Colonic mucosa (tissue), 4 donors: Measurements from ENCODE around the gene SWT1. TPM values are rescaled to one million over a fixed set of nuclear protein-coding genes. Genes with fewer than 3 reads are reported as not detected.

ENCODE experiments used
- DNase-seq: peaks from one replicate; pipeline ENCODE4 v3.0.0-alpha.2; 2020
- H3K27ac ChIP-seq: fragments of 200-600 bp; one replicate; pipeline ENCODE4 v1.8.0; 2021
- H3K27me3 ChIP-seq: fragments of 200-600 bp; one replicate; pipeline ENCODE4 v1.8.0; 2021
- H3K36me3 ChIP-seq: fragments of 200-600 bp; one replicate; pipeline ENCODE4 v1.8.0; 2021
- H3K4me1 ChIP-seq: fragments of 200-600 bp; one replicate; pipeline ENCODE4 v1.8.0; 2021; ENCODE audit warnings: mild to moderate bottlenecking
- H3K4me3 ChIP-seq: fragments of 200-600 bp; one replicate; pipeline ENCODE4 v1.8.0; 2021
- H3K9ac ChIP-seq, 2 donors: one replicate each; pipeline ENCODE4 v1.7.0; 2013; ENCODE audit warnings: control low read depth in 2 of 2, low read depth in 2 of 2, low read length in 2 of 2
- H3K9me3 ChIP-seq: fragments of 200-600 bp; one replicate; pipeline ENCODE4 v1.8.0; 2021
- intact Hi-C: fragments of 100-400 bp; cut with DNase I; formaldehyde crosslinking; loops from one replicate; pipeline ENCODE4 v1.14.1; 2022
- total RNA-seq, 2 donors: library from RNA; stranded (reverse); fragmentation: NEBNext Ultra II Directional in 1 of 2; extraction: Animal tissue kit (Norgen Biotek cat#: 25700) in 1 of 2; gene quantifications; one replicate each; pipeline ENCODE4 v1.2.1, GENCODE V29; 2021
- TF ChIP-seq, protein P1 (sequence below): fragments of 200-600 bp; IDR thresholded peaks from one replicate; pipeline ENCODE4 v1.8.0; 2022; ENCODE audit warnings: antibody characterized with exemption, mild to moderate bottlenecking
- donor health status: healthy.
- donor health status: DM: no; HTN: no; CAD: no.
- donor health status: DM: no; HTN: no; CAD: no.

The SWT1 gene
- total RNA-seq, 2 donors from 2014 or later = 3.4 to 5.7 TPM

DNA sequence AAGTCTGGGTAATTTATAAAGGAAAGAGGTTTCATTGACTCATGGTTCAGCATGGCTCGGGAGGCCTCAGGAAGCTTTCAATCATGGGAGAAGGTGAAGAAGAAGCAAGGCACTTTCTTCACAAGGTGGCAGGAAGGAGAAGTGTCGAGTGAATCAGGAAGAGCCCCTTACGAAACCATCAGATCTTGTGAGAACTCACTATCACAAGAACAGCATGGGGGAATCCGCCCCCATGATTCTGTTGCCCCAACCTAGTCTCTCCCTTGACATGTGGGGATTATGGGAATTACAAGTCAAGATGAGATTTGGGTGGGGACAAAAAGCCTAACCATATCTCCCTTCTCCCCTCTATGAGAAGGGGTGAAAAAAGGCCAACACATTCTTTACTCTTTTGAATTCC is 171.3 kb downstream of the SWT1 start:
- no peaks in the 10 kb centered on the region for H3K9me3 ChIP-seq
- H3K9ac ChIP-seq = no peak overlapping the region
- H3K36me3 ChIP-seq = no peaks in the 10 kb centered on the region
- H3K4me1 ChIP-seq = no peaks in the 10 kb centered on the region
- no peak overlapping the region for H3K4me3 ChIP-seq
- H3K27me3 ChIP-seq = no peaks in the 10 kb centered on the region
- TF ChIP-seq, protein P1, sequence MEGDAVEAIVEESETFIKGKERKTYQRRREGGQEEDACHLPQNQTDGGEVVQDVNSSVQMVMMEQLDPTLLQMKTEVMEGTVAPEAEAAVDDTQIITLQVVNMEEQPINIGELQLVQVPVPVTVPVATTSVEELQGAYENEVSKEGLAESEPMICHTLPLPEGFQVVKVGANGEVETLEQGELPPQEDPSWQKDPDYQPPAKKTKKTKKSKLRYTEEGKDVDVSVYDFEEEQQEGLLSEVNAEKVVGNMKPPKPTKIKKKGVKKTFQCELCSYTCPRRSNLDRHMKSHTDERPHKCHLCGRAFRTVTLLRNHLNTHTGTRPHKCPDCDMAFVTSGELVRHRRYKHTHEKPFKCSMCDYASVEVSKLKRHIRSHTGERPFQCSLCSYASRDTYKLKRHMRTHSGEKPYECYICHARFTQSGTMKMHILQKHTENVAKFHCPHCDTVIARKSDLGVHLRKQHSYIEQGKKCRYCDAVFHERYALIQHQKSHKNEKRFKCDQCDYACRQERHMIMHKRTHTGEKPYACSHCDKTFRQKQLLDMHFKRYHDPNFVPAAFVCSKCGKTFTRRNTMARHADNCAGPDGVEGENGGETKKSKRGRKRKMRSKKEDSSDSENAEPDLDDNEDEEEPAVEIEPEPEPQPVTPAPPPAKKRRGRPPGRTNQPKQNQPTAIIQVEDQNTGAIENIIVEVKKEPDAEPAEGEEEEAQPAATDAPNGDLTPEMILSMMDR = no peak
- intact Hi-C loops = no loop called here
- H3K27ac ChIP-seq = no peak overlapping the region
- no peak for DNase-seq

DNA sequence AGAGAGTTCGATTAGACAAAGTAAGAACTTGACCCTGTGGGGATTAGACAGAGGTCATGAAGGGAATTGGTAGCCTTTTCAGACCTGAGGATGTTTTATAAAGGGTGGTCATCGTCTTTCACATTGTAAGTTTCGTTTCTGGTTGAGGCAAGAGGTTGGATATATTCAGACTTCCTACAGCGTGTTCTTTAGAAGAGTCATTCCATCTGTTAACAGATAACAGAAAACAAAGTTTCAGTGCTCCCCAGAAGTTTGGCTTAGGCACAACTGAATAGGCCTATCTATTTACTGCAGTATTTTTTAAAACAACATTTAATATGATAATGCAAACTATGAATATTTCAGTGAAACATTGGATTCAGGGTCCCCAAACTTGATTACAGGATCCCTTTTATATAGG is 177.2 kb downstream of the SWT1 start:
- no peak overlapping the region for H3K27ac ChIP-seq
- no peaks in the 10 kb centered on the region for H3K9me3 ChIP-seq
- TF ChIP-seq, protein P1 = no peak
- intact Hi-C loops = no loop called here
- H3K4me1 ChIP-seq = no peaks in the 10 kb centered on the region
- H3K27me3 ChIP-seq = no peaks in the 10 kb centered on the region
- no peak overlapping the region for H3K4me3 ChIP-seq
- no peak for DNase-seq
- H3K9ac ChIP-seq = no peak overlapping the region
- no peaks in the 10 kb centered on the region for H3K36me3 ChIP-seq

DNA sequence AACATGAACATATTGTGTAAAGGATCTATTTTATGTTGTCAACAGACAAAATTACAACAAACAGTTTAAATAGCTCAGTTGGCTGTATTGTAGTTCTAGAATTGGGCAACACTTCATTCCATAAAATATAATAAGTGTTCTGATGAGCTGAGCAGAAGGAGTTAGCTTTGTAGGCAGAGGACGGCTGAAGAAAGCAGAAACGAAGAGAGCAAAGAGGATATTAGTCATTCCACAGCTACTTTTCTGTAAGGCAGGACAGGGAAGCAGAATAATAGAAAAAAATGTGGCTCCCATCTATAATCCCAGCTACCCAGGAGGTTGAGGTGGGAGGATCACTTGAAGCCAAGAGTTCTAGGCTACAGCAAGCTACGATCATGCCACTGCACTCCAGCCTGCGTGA is 180.3 kb downstream of the SWT1 start:
- no peaks in the 10 kb centered on the region for H3K27me3 ChIP-seq
- H3K4me3 ChIP-seq = no peak overlapping the region
- no peak overlapping the region for H3K27ac ChIP-seq
- TF ChIP-seq, protein P1 = no peak
- DNase-seq = no peak
- intact Hi-C loops = no loop called here
- H3K36me3 ChIP-seq = no peaks in the 10 kb centered on the region
- no peaks in the 10 kb centered on the region for H3K9me3 ChIP-seq
- H3K4me1 ChIP-seq = no peaks in the 10 kb centered on the region
- H3K9ac ChIP-seq = no peak overlapping the region

DNA sequence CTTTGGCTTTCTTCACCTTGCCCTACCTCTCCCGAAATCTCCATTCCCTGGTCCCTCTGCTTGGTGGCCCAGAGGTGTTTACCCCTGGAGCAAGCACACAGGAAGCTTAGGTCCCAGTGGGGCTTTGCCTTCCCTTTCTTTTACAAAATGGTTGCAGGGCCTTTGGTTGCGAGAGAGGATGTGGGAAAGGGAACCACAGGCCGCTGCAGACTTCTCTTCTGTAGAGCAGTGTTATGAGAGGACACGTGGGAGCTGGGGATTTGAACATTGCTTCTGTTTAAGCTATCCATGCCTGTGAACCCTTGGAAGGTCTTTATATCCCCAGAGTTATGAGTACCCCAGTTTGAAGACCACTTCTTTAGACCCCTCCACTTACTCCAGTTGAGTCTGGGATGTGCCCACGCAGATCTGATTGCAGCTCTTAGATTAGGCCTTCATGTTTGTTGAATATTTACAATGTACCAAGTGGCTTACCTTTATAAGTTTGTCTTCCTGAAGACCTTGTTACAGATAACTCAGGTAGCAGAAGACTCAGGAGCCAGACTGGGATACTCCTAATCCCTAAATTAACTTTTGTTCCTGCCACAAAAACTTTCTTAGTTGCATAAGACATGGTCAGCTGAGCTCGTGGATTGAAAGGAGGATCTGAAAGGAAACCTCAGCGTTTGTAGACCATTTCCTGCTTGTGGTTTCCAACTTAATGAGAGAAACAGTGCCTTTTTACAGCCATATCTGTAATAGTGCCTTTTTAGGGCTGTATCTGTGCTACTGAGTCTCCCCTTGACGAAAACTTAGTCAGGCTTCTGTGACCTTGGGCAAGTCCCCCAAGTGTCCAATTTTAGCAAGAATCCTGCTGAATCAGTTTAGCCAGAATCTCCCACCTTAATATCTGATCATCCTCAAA is 182.0 kb downstream of the SWT1 start:
- peak overlapping the region; percentile 51 for H3K27ac ChIP-seq
- H3K27me3 ChIP-seq = no peaks in the 10 kb centered on the region
- no peaks in the 10 kb centered on the region for H3K36me3 ChIP-seq
- H3K4me3 ChIP-seq = no peak overlapping the region
- no peaks in the 10 kb centered on the region for H3K4me1 ChIP-seq
- TF ChIP-seq, protein P1 = no peak
- no peaks in the 10 kb centered on the region for H3K9me3 ChIP-seq
- intact Hi-C loops = no loop called here
- DNase-seq = peak; percentile 27
- no peak overlapping the region for H3K9ac ChIP-seq

DNA sequence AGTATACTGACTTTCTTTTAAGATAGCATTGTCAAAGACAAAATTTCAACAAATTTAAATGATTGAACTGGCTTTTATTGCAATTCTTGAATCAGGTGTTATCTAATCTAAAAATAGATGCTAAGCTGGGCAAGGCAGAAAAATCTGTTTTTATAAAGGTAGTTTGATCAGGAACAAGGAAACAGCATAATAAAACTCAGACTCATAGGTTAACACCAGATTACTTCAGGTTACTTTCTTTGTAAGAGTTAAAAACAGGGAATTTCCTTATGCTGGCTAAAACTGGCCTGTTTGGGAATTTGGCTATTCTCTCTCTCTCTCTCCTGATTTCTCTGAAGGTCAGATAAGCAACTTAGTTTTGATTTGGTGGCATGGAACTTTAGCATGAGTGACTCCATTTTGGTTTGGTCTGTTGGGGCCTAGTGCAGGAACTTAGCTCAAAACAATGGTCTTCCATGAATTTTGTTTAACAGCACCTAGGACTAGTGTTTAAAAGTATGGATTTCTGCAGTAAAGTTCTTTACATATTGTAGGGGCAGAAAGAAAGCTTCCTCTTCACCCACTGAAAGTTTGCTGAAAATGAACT is 184.3 kb downstream of the SWT1 start:
- Histone ChIP-seq H3K27ac (no peak overlapping the region), H3K4me1 (no peaks in the 10 kb centered on the region), H3K9ac (no peak overlapping the region), H3K36me3 (no peaks in the 10 kb centered on the region), H3K4me3 (no peak overlapping the region), H3K9me3 (no peaks in the 10 kb centered on the region), H3K27me3 (no peaks in the 10 kb centered on the region)
- no peak for DNase-seq
- intact Hi-C loops = no loop called here
- TF ChIP-seq, protein P1 = no peak

Other genes starting within 250 kb of the SWT1 start
- 10 to 100 TPM in 1 of 2 donors, 1 to 10 TPM in 1; 3.8 to 30.9 TPM for gene NIBAN1, start 182.7 kb upstream of the SWT1 start, total RNA-seq
- 10 to 100 TPM; 14.9 to 21.7 TPM for gene RNF2, start 111.6 kb upstream of the SWT1 start, total RNA-seq
- gene TRMT1L, start 214 bp upstream of the SWT1 start, total RNA-seq = 10 to 100 TPM; 14.8 to 20.1 TPM
- 100 to 1,000 TPM in 1 of 2 donors, 10 to 100 TPM in 1; 87.2 to 141 TPM for gene IVNS1ABP, start 160.1 kb downstream of the SWT1 start, total RNA-seq